CMK (cell line): ENCODE results near the gene SLC52A1.

Experiments used
- DNase-seq: peaks from one replicate; pipeline ENCODE4 v3.0.0-alpha.2; 2010; ENCODE audit warnings: low read depth

SLC52A1 gene

GRCh38 chr17:4987767-4988567 lies 47.3 kb downstream of the SLC52A1 start:
- no peak for DNase-seq

- DNase-seq: peak; percentile 75
These were observed 48.1 kb downstream of the SLC52A1 start, which contains the start of gene CAMTA2 for GRCh38 chr17:4986951-4987766. Gene CAMTA2, minus strand, starts transcription at chr17:4987675. Its CDS starts 1,453 bp downstream, at chr17:4986222.

- no peak for DNase-seq
These were observed 48.8 kb downstream of the SLC52A1 start for GRCh38 chr17:4986403-4986802.
